HEK293T (cell line): Measurements from ENCODE around the gene RASSF3.

Source experiments
- ARNT ChIP-seq: fragments of 450-650 bp; IDR thresholded peaks from 2 replicates; pipeline ENCODE4 v1.6.1; 2017; ENCODE audit warnings: mild to moderate bottlenecking
- BHLHE40 ChIP-seq: fragments of 450-650 bp; IDR thresholded peaks from 2 replicates; pipeline ENCODE4 v1.6.1; 2016; ENCODE audit warnings: mild to moderate bottlenecking, moderate library complexity, borderline replicate concordance
- ELF4 ChIP-seq: fragments of 450-650 bp; IDR thresholded peaks from 2 replicates; pipeline ENCODE4 v1.6.1; 2017; ENCODE audit warnings: antibody characterized with exemption
- FOXM1 ChIP-seq: fragments of 450-650 bp; IDR thresholded peaks from 2 replicates; pipeline ENCODE4 v1.6.1; 2017; ENCODE audit warnings: mild to moderate bottlenecking, borderline replicate concordance
- LEF1 ChIP-seq: fragments of 450-650 bp; IDR thresholded peaks from 2 replicates; pipeline ENCODE4 v1.6.1; 2017; ENCODE audit warnings: mild to moderate bottlenecking, borderline replicate concordance
- NFRKB ChIP-seq: fragments of 450-650 bp; IDR thresholded peaks from 2 replicates; pipeline ENCODE4 v1.6.1; 2016; ENCODE audit warnings: mild to moderate bottlenecking, moderate library complexity
- PKNOX1 ChIP-seq: fragments of 450-650 bp; IDR thresholded peaks from 2 replicates; pipeline ENCODE4 v1.6.1; 2016
- SP1 ChIP-seq: fragments of 450-650 bp; IDR thresholded peaks from 2 replicates; pipeline ENCODE4 v1.6.1; 2017

DNA sequence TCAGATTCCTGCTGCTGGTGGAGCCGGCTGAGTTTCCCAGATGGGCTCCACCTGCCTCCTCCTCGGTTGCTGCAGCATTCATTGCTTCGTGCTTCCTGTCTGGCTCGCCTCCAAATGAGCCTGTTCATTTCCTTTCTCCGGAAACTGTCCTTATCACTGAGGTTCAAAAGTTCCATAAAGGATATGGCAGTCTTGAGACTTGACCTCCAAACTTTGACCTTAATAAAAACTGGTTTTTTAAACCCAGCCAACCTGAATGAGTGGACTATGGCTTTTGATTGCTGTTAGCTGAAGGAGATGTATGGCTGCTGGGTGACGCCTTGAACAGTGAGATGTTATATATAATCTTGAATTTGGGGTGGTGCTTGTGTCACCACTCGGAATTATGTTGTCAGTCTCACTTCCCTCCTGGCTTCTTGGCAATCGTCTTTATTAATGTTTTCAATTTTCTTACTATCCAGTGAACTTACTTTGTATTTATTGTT is 62.7 kb downstream of the RASSF3 start:
- TF ChIP-seq BHLHE40: no peak
- no peak for TF ChIP-seq NFRKB
- no peak for TF ChIP-seq FOXM1
- no peak for TF ChIP-seq ELF4
- TF ChIP-seq PKNOX1: no peak
- no peak for TF ChIP-seq LEF1
- no peak for TF ChIP-seq SP1
- no peak for TF ChIP-seq ARNT
